ENCODE data around the gene IL17RD. TPM values are rescaled to one million over a fixed set of nuclear protein-coding genes. Genes with fewer than 3 reads are reported as not detected.

IL17RD gene
- polyA plus RNA-seq, 2 of the 4 experiments (the other 2 are of a cell fraction), result 0.89 to 1.4 TPM

DNA sequence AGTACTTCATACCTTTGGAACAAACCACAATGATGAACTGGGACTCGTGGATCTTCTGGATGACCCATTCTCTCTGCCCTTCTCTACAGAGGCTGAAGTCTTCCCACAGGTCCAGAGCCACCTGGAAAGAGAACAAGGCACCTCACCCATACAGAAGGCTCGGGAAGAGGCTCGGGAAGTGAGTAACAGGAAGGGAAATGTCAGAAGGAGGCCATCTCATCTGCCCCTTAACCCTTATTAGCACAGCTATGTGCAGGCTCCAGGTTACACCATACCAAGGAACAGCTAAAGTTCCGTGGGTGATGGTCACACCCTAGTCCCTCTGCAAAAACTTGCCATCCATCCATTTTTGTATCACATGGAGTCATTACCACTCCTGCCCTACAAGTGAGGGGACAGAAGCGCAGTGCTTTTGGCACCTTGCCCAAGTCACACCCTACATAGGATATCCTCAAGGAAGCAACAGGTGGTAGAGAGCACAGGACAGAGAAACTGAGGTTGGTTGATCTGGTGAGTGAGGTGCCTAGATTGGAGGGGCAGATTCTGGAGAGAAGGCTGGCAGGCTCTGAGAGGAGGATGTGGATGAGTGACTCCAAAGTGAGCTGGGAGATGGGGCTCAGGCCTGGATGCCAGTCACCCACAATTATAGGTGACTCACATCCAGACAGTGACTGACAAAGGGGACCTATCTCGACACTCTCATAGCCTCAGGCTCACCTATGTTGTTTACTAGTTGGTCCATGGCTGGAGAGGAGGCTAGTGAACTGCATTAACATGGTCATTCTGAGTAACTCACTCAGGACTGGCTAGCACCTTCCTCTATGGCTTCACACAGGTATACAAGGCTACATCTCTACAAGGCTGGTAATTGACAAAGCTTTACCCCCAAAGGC lies 66.5 kb downstream of the IL17RD start:
- no peak overlapping the region for H3K4me2 ChIP-seq
- H3K4me1 ChIP-seq, result no peaks in the 10 kb centered on the region
- H3K4me3 ChIP-seq, result no peak overlapping the region
- FAIRE-seq, result no peak
- no peak for TF ChIP-seq TP53 (CRISPR knock-in tag; IDR thresholded peaks at IDR 0.05)
- H3K27ac ChIP-seq, result no peak overlapping the region
- no peak for DNase-seq (ENCODE audit: low read depth in 1 of 2, low spot score in 1 of 2)
- ATAC-seq, result no peak
- ChIA-PET POLR2A (no interaction called here), CTCF (interaction anchor here (0.6 to 5.1 kb wide), 10 partner anchors 10 to 1119 kb away, joined by 3 to 32 read pairs (median 4); no protein-coding TSS in a partner anchor)
- WGBS (ENCODE audit: missing lambda C conversion rate), result 50% methylated on average over 6 of the region's 6 CpGs
- H3K9me3 ChIP-seq, result no peaks in the 10 kb centered on the region

DNA sequence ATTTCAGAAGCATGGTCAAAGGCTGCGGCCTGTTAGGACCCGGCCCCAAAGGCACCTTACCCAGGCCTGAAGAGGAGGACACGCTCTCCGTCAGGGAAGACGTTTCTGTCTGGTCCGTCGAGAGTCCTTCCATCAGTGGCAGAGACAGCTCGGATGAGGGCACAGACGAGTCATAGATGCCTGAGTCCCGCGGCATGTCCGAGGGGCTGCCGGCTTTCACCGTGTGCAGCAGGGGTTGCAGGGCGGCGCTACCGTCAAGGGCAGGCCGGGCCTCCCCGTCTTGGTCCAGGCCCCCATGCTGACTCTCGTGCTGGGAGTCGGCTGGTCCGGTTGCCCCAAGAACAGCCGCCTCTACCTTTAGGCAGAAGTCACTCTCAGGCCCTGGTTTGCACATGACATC lies 67.6 kb downstream of the IL17RD start:
- POLR2A ChIA-PET, result no interaction called here
- 90% methylated on average over 21 of the region's 23 CpGs for WGBS (ENCODE audit: missing lambda C conversion rate)
- H3K4me3 ChIP-seq, result no peak overlapping the region
- ATAC-seq (no peak), FAIRE-seq (no peak), DNase-seq (ENCODE audit: low read depth in 1 of 2, low spot score in 1 of 2) (no peak)
- TF ChIP-seq SREBF2 (IDR thresholded peaks at IDR 0.05) (no peak), FOXS1 (CRISPR knock-in tag; IDR thresholded peaks at IDR 0.05) (no peak), HOXB13 (CRISPR knock-in tag; IDR thresholded peaks at IDR 0.05; ENCODE audit: low read depth) (no peak), RCOR1 (IDR thresholded peaks at IDR 0.05; ENCODE audit: low read depth, low read length) (no peak), SMC3 (IDR thresholded peaks at IDR 0.05) (no peak), EP300 (IDR thresholded peaks at IDR 0.05) (no peak), HDAC2 (IDR thresholded peaks at IDR 0.05) (no peak), CBX2 (IDR thresholded peaks at IDR 0.05; ENCODE audit: borderline replicate concordance, low read depth) (no peak), RARB (CRISPR knock-in tag; IDR thresholded peaks at IDR 0.05) (no peak), KDM5A (IDR thresholded peaks at IDR 0.05) (no peak), ZSCAN20 (CRISPR knock-in tag; IDR thresholded peaks at IDR 0.05) (no peak), NPAS2 (CRISPR knock-in tag; IDR thresholded peaks at IDR 0.05; ENCODE audit: borderline replicate concordance) (no peak), ZFP36 (IDR thresholded peaks at IDR 0.05; ENCODE audit: borderline replicate concordance, partially characterized antibody) (no peak), EHF (CRISPR knock-in tag; IDR thresholded peaks at IDR 0.05) (no peak), GATA3 (IDR thresholded peaks at IDR 0.05; ENCODE audit: borderline replicate concordance) (no peak)
- TF ChIP-seq, protein P1, sequence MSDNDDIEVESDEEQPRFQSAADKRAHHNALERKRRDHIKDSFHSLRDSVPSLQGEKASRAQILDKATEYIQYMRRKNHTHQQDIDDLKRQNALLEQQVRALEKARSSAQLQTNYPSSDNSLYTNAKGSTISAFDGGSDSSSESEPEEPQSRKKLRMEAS (IDR thresholded peaks at IDR 0.05), result no peak
- TF ChIP-seq, protein P2, sequence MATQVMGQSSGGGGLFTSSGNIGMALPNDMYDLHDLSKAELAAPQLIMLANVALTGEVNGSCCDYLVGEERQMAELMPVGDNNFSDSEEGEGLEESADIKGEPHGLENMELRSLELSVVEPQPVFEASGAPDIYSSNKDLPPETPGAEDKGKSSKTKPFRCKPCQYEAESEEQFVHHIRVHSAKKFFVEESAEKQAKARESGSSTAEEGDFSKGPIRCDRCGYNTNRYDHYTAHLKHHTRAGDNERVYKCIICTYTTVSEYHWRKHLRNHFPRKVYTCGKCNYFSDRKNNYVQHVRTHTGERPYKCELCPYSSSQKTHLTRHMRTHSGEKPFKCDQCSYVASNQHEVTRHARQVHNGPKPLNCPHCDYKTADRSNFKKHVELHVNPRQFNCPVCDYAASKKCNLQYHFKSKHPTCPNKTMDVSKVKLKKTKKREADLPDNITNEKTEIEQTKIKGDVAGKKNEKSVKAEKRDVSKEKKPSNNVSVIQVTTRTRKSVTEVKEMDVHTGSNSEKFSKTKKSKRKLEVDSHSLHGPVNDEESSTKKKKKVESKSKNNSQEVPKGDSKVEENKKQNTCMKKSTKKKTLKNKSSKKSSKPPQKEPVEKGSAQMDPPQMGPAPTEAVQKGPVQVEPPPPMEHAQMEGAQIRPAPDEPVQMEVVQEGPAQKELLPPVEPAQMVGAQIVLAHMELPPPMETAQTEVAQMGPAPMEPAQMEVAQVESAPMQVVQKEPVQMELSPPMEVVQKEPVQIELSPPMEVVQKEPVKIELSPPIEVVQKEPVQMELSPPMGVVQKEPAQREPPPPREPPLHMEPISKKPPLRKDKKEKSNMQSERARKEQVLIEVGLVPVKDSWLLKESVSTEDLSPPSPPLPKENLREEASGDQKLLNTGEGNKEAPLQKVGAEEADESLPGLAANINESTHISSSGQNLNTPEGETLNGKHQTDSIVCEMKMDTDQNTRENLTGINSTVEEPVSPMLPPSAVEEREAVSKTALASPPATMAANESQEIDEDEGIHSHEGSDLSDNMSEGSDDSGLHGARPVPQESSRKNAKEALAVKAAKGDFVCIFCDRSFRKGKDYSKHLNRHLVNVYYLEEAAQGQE (IDR thresholded peaks at IDR 0.05), result no peak
- TF ChIP-seq, protein P3, sequence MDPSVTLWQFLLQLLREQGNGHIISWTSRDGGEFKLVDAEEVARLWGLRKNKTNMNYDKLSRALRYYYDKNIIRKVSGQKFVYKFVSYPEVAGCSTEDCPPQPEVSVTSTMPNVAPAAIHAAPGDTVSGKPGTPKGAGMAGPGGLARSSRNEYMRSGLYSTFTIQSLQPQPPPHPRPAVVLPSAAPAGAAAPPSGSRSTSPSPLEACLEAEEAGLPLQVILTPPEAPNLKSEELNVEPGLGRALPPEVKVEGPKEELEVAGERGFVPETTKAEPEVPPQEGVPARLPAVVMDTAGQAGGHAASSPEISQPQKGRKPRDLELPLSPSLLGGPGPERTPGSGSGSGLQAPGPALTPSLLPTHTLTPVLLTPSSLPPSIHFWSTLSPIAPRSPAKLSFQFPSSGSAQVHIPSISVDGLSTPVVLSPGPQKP (IDR thresholded peaks at IDR 0.05; ENCODE audit: low read depth, low read length), result no peak
- TF ChIP-seq, protein P4, sequence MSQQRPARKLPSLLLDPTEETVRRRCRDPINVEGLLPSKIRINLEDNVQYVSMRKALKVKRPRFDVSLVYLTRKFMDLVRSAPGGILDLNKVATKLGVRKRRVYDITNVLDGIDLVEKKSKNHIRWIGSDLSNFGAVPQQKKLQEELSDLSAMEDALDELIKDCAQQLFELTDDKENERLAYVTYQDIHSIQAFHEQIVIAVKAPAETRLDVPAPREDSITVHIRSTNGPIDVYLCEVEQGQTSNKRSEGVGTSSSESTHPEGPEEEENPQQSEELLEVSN (IDR thresholded peaks at IDR 0.05; ENCODE audit: borderline replicate concordance, low read depth), result no peak
- no peak overlapping the region for H3K27ac ChIP-seq
- CTCF ChIA-PET, result interaction anchor here (0.6 to 5.1 kb wide), 6 partner anchors 9 to 395 kb away, joined by 3 to 32 read pairs (median 3); no protein-coding TSS in a partner anchor
- H3K4me2 ChIP-seq, result no peak overlapping the region
- no peaks in the 10 kb centered on the region for H3K4me1 ChIP-seq
- no peaks in the 10 kb centered on the region for H3K9me3 ChIP-seq
